GM23248 (cell line): ENCODE results near the gene KIRREL2. TPM values are rescaled to one million over a fixed set of nuclear protein-coding genes. Genes with fewer than 3 reads are reported as not detected.

Experiments used
- DNase-seq: peaks from one replicate; pipeline ENCODE4 v3.0.0-alpha.2; 2015
- H2AFZ ChIP-seq: fragments of 200-600 bp; sonication (generic); 2 replicates; pipeline ENCODE4 v1.6.1; 2016; ENCODE audit warnings: antibody characterized with exemption
- H3F3A ChIP-seq: fragments of 200-600 bp; sonication (generic); 2 replicates; pipeline ENCODE4 v1.6.1; 2016; ENCODE audit warnings: mild to moderate bottlenecking, antibody characterized with exemption, mixed run types; ENCODE audit not compliant: insufficient read depth
- H3K27ac ChIP-seq: fragments of 200-600 bp; sonication (generic); 2 replicates; pipeline ENCODE4 v1.5.1; 2016; ENCODE audit warnings: mild to moderate bottlenecking
- H3K27me3 ChIP-seq: fragments of 200-600 bp; sonication (generic); replicated peaks from 2 replicates; pipeline ENCODE4 v1.6.1; 2016; ENCODE audit warnings: mild to moderate bottlenecking; ENCODE audit not compliant: insufficient read depth
- H3K36me3 ChIP-seq: fragments of 200-600 bp; sonication (generic); 2 replicates; pipeline ENCODE4 v1.6.1; 2016; ENCODE audit warnings: low read depth, mild to moderate bottlenecking
- H3K4me1 ChIP-seq: fragments of 200-600 bp; sonication (generic); 2 replicates; pipeline ENCODE4 v1.6.1; 2016; ENCODE audit warnings: mild to moderate bottlenecking; ENCODE audit not compliant: insufficient read depth
- H3K4me2 ChIP-seq: fragments of 200-600 bp; sonication (generic); one replicate; pipeline ENCODE4 v1.6.1; 2016; ENCODE audit warnings: mild to moderate bottlenecking; ENCODE audit not compliant: unreplicated experiment
- H3K4me3 ChIP-seq: fragments of 200-600 bp; sonication (generic); 2 replicates; pipeline ENCODE4 v1.5.1; 2016; ENCODE audit warnings: mild to moderate bottlenecking
- H3K79me2 ChIP-seq: fragments of 200-600 bp; sonication (generic); 2 replicates; pipeline ENCODE4 v1.6.1; 2016; ENCODE audit warnings: mild to moderate bottlenecking; ENCODE audit not compliant: insufficient read depth
- H3K9ac ChIP-seq: fragments of 200-600 bp; sonication (generic); 2 replicates; pipeline ENCODE4 v1.6.1; 2016; ENCODE audit warnings: mild to moderate bottlenecking
- H3K9me2 ChIP-seq: fragments of 200-600 bp; sonication (generic); 2 replicates; pipeline ENCODE4 v1.6.1; 2016; ENCODE audit warnings: mixed run types, mild to moderate bottlenecking, moderate library complexity; ENCODE audit not compliant: insufficient read depth
- H3K9me3 ChIP-seq: fragments of 200-600 bp; sonication (generic); one replicate; pipeline ENCODE4 v1.6.1; 2017; ENCODE audit warnings: low read depth
- H4K20me1 ChIP-seq: fragments of 200-600 bp; sonication (generic); 2 replicates; pipeline ENCODE4 v1.6.0; 2016; ENCODE audit not compliant: insufficient read depth
- EZH2 ChIP-seq: fragments of 200-600 bp; sonication (generic); IDR thresholded peaks from 2 replicates; pipeline ENCODE4 v1.6.1; 2018; ENCODE audit warnings: antibody characterized with exemption, mild to moderate bottlenecking; ENCODE audit not compliant: insufficient read depth, poor library complexity, severe bottlenecking
- EZH2phosphoT487 ChIP-seq: fragments of 200-600 bp; sonication (generic); IDR thresholded peaks from 2 replicates; pipeline ENCODE4 v1.6.1; 2018; ENCODE audit warnings: antibody characterized with exemption, moderate library complexity, mild to moderate bottlenecking, low read depth; ENCODE audit not compliant: insufficient read depth
- WGBS, 2 experiments: methylation state at CpG; one replicate each; pipeline ENCODE4 v1.1.6; 2015 to 2017; ENCODE audit warnings: low lambda C conversion rate in 2 of 2, low coverage in 1 of 2; ENCODE audit errors: missing lambda C conversion rate in 2 of 2; 5-methylcytosine and 5-hydroxymethylcytosine counted together
- in situ Hi-C: fragments of 300-500 bp; cut with MboI; formaldehyde crosslinking; loops from 2 replicates; pipeline ENCODE4 v1.15.0; 2020
- polyA plus RNA-seq: library from polyadenylated mRNA; unstranded; fragments of >200 nt; fragmentation: Nextera tagmentation; extraction: Ambion mirVana; gene quantifications from 2 replicates; pipeline ENCODE4 v1.2.1, GENCODE V29; 2016
- total RNA-seq: library from RNA; depleted of rRNA; stranded (reverse); fragments of >200 nt; shearing (Covaris generic); gene quantifications from 2 replicates; pipeline ENCODE4 v1.2.3, GENCODE V29; 2014

Gene KIRREL2
- total and polyA plus RNA-seq, 2 experiments from 2014 or later: not detected

GRCh38 chr19:35845215-35846037 is 11.3 kb upstream of the KIRREL2 start:
- Histone ChIP-seq H3K27ac (no peak overlapping the region), H3K4me2 (no peak overlapping the region), H3K4me1 (no peaks in the 10 kb centered on the region), H3K36me3 (no peaks in the 10 kb centered on the region), H3K9ac (no peak overlapping the region), H3K4me3 (0 out of 2 replicates have a peak overlapping the region, but pooled peaks have one; percentile 22), H3F3A (no peaks in the 10 kb centered on the region), H3K9me2 (no peaks in the 10 kb centered on the region), H3K9me3 (no peaks in the 10 kb centered on the region), H3K27me3 (peaks cover 61% of the 10 kb centered on the region), H4K20me1 (no peaks in the 10 kb centered on the region), H3K79me2 (no peaks in the 10 kb centered on the region), H2AFZ (no peak overlapping the region)
- in situ Hi-C loops: no loop called here
- peak; percentile 52 for DNase-seq
- TF ChIP-seq EZH2 (no peak), EZH2phosphoT487 (no peak)
- WGBS, 2 experiments: 5 to 6% methylated on average over 38 to 50 of the region's 63 CpGs

GRCh38 chr19:35846038-35846668 is 10.6 kb upstream of the KIRREL2 start:
- peaks cover 69% of the 10 kb centered on the region for H3K27me3 ChIP-seq
- H3K4me2 ChIP-seq: no peak overlapping the region
- TF ChIP-seq EZH2phosphoT487 (no peak), EZH2 (no peak)
- no peak overlapping the region for H3K4me3 ChIP-seq
- in situ Hi-C loops: no loop called here
- no peaks in the 10 kb centered on the region for H3K36me3 ChIP-seq
- no peaks in the 10 kb centered on the region for H3K4me1 ChIP-seq
- no peaks in the 10 kb centered on the region for H3K9me2 ChIP-seq
- H2AFZ ChIP-seq: no peak overlapping the region
- no peaks in the 10 kb centered on the region for H4K20me1 ChIP-seq
- H3F3A ChIP-seq: no peaks in the 10 kb centered on the region
- DNase-seq: peak; percentile 42
- H3K9ac ChIP-seq: no peak overlapping the region
- H3K79me2 ChIP-seq: no peaks in the 10 kb centered on the region
- WGBS, 2 experiments: 2 to 3% methylated on average over 10 to 26 of the region's 26 CpGs
- H3K27ac ChIP-seq: no peak overlapping the region
- no peaks in the 10 kb centered on the region for H3K9me3 ChIP-seq

DNA sequence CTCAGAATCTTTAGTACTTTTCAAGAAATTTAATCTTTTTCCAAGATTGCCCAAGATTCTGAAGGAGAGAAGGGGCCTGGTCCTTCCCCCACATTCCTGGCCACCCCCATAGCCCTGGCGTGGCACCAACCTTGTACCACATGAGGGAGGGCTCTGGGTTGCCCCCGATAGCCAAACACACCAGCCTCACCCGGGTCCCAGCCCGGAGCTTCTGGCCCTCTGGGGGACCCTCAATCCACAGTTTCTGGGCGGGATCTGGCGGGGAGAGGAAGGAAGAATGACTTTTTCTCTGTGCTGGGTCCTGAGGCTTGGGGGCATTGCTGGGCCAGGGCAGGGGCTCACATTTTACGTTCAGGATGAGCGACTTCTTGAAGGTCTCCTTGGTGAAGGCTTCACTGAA is 8.8 kb upstream of the KIRREL2 start:
- H3K9me2 ChIP-seq: no peaks in the 10 kb centered on the region
- no peak overlapping the region for H3K9ac ChIP-seq
- TF ChIP-seq EZH2: no peak
- no peak for TF ChIP-seq EZH2phosphoT487
- WGBS, 2 experiments: 35 to 36% methylated on average over 8 of the region's 8 CpGs
- H3K27ac ChIP-seq: no peak overlapping the region
- no peaks in the 10 kb centered on the region for H3K36me3 ChIP-seq
- H3K79me2 ChIP-seq: no peaks in the 10 kb centered on the region
- H3K4me2 ChIP-seq: no peak overlapping the region
- no peaks in the 10 kb centered on the region for H3F3A ChIP-seq
- H3K4me3 ChIP-seq: no peak overlapping the region
- H3K4me1 ChIP-seq: no peaks in the 10 kb centered on the region
- H4K20me1 ChIP-seq: no peaks in the 10 kb centered on the region
- H3K27me3 ChIP-seq: peaks cover 83% of the 10 kb centered on the region
- no peaks in the 10 kb centered on the region for H3K9me3 ChIP-seq
- H2AFZ ChIP-seq: no peak overlapping the region
- in situ Hi-C loops: no loop called here
- no peak for DNase-seq

DNA sequence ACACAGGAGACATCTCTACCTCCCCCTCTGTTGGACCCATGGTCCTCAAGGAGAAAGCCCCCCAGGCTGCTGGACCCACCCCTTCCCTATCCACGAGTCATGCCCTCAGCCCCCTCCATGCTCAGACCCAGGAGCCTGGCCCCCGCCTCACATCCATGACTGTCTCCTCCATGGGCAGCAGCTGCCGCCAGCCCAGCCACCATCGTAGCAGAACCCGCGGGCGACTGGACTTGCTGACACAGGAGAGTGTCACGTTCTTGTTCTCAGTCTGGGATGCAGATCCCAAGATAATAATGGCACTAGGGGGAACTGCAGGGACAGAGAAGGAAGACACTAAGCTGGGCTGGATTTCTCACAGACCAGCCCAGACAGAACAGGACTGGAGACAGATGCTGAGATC is 8.2 kb upstream of the KIRREL2 start:
- H3K4me3 ChIP-seq: no peak overlapping the region

More for the DNA sequence above, 8.2 kb upstream of the KIRREL2 start:
- no peaks in the 10 kb centered on the region for H3K79me2 ChIP-seq
- TF ChIP-seq EZH2phosphoT487 (no peak), EZH2 (no peak)
- H3K27ac ChIP-seq: no peak overlapping the region
- peaks cover 84% of the 10 kb centered on the region for H3K27me3 ChIP-seq
- H3K9me3 ChIP-seq: no peaks in the 10 kb centered on the region
- H3K9me2 ChIP-seq: no peaks in the 10 kb centered on the region
- no peak overlapping the region for H3K4me2 ChIP-seq
- no peaks in the 10 kb centered on the region for H3K36me3 ChIP-seq
- H3K9ac ChIP-seq: no peak overlapping the region
- 54 to 57% methylated on average over 8 of the region's 8 CpGs for WGBS, 2 experiments
- H3K4me1 ChIP-seq: no peaks in the 10 kb centered on the region
- H4K20me1 ChIP-seq: no peaks in the 10 kb centered on the region
- no peak for DNase-seq
- in situ Hi-C loops: no loop called here
- H2AFZ ChIP-seq: no peak overlapping the region
- no peaks in the 10 kb centered on the region for H3F3A ChIP-seq
